ENCODE measurements around the gene GPC5. TPM values are rescaled to one million over a fixed set of nuclear protein-coding genes. Genes with fewer than 3 reads are reported as not detected.

The GPC5 gene
- total and polyA plus RNA-seq, 9 of the 15 experiments (the other 6 are each of a cell fraction or from before 2014, with no cell fraction given) = 0.18 to 0.27 TPM; not detected in 7

DNA sequence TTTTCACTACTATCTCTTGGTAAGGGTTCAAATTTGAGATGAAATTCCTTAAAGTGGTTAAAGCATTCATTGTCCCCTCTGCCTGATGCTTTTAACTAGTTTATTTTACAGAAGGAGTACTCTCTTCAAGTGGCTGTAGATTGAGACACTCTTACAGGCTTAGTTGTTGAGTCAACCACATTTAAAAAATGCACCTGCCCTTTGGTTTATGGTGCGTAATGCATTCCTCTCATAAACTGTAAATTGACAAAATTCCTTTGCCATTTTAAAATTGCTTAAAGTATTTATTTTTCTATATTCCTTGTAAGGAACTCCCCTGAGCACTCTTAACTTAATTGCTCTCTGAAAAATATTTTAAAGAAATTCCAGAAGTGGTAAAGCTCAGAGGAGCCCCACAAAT is 826 bp upstream of the GPC5 start (continued):
- TF ChIP-seq, protein P1, sequence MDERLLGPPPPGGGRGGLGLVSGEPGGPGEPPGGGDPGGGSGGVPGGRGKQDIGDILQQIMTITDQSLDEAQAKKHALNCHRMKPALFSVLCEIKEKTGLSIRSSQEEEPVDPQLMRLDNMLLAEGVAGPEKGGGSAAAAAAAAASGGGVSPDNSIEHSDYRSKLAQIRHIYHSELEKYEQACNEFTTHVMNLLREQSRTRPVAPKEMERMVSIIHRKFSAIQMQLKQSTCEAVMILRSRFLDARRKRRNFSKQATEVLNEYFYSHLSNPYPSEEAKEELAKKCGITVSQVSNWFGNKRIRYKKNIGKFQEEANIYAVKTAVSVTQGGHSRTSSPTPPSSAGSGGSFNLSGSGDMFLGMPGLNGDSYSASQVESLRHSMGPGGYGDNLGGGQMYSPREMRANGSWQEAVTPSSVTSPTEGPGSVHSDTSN (CRISPR knock-in tag; IDR thresholded peaks at IDR 0.05; ENCODE audit: low read depth) = no peak
- TF ChIP-seq, protein P1 (tag; conservative IDR thresholded peaks at IDR 0.05; ENCODE audit: low read depth) = no peak
- TF ChIP-seq SIN3A (IDR thresholded peaks at IDR 0.05; ENCODE audit: borderline replicate concordance in 2 of 2, control insufficient read depth in 1 of 2, low read depth in 2 of 2, low read length in 2 of 2) = no peak
- TF ChIP-seq ZFP30 (CRISPR knock-in tag; IDR thresholded peaks at IDR 0.05; ENCODE audit: borderline replicate concordance) = no peak
- TF ChIP-seq SNRNP70 (optimal IDR thresholded peaks at IDR 0.05; ENCODE audit: low read depth, low read length) = no peak

DNA sequence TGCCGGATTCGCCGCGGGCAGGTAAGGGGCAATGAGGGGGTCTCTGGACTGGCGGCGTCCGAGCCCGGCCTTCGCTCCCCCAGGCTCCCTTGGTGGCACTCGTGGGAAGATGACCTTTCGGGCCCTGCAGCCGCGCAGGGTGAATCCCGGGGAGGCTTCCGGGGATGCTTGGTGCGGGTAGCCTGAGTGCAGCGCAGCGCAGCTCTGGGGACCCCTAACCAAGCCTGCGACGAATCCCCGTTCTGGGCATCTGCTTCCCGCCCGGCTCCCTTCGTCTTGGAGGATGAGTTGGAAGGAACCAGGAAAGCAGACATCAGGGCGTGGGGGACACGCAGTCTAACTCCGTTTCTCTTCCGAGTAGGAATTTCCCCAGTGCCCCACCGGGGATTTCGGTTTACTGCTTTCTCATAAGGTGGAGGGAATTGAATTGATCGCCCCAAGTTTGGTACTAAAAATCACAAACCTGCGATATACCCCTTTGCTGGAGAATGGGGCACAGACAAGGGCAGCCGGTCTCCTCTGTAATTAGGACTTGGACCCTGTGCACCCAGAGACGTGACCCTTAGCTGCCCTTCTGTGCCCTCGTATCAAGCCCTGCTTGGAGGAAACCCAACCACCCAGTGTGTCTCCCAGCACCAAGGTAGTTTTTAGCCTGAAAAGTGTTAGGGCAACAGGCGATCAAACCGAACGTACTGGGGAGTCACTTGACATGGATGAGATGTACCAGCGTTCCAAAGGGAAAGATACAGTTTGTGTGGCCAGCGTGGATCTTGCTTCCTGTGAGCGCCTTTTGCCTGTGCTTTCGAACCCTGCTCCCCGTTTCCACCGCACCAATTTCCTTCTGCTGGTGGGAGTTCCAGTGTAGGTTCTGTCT is 1.0 kb downstream of the GPC5 start:
- H3K79me2 ChIP-seq (ENCODE audit: control insufficient read depth, insufficient read depth, low read length) = no peaks in the 10 kb centered on the region
- no peak overlapping the region for H3K4me2 ChIP-seq (ENCODE audit: insufficient read depth, low read length)
- H3K36me3 ChIP-seq (ENCODE audit: control insufficient read depth, insufficient read depth, low read length) = no peaks in the 10 kb centered on the region
- no peaks in the 10 kb centered on the region for H3K9me3 ChIP-seq (replicated peaks; ENCODE audit: control insufficient read depth, insufficient read depth, low read depth, low read length)
- ChIA-PET CTCF (ENCODE audit: low intra/inter-chr PET ratio) (no interaction called here), POLR2A (interaction anchor here (0.6 to 1.9 kb wide), 16 partner anchors 10 to 319 kb away, joined by 3 to 5 read pairs (median 4); partner anchors contain the start of gene MIR17HG)
- peaks cover 0 to 13% of the 10 kb centered on the region in 2 experiments; a peak in 3 of 5 replicates for H3K4me1 ChIP-seq (replicated peaks in 1 of 2; ENCODE audit: control insufficient read depth in 2 of 2, insufficient read depth in 2 of 2, low read length in 2 of 2)
- peaks cover 13 to 24% of the 10 kb centered on the region in 2 experiments for H3K27me3 ChIP-seq (ENCODE audit: control insufficient read depth in 2 of 2, insufficient read depth in 2 of 2, low read length in 2 of 2)
- H3K9me1 ChIP-seq (ENCODE audit: control insufficient read depth, insufficient read depth, low read length) = no peaks in the 10 kb centered on the region
- H4K20me1 ChIP-seq (replicated peaks; ENCODE audit: control insufficient read depth, insufficient read depth, low read length) = no peaks in the 10 kb centered on the region
- peak; percentile 2; the same call in 2 of the 3 replicates for ATAC-seq
- H3K9ac ChIP-seq (ENCODE audit: insufficient read depth in 1 of 2, low read depth in 2 of 2, low read length in 2 of 2) = no peak overlapping the region; a peak in 1 of 4 replicates
- H3K27ac ChIP-seq (ENCODE audit: extremely low read depth, low read depth, low read length) = no peak overlapping the region
- in situ Hi-C loops (cut with MboI) (no loop called here), intact Hi-C loops (cut with micrococcal nuclease) (loop anchor here (2.0 to 5.0 kb wide), 2 partner anchors 32 to 53 kb away; partner anchors contain the start of gene MIR17HG)
- DNase-seq (ENCODE audit: extremely low read depth in 1 of 4, low spot score in 3 of 4) = no peak
- 0 out of 2 replicates have a peak overlapping the region, but pooled peaks have one; percentile 3 for H2AFZ ChIP-seq (ENCODE audit: low read depth, low read length)
- FAIRE-seq = no peak
- WGBS (ENCODE audit: insufficient coverage, low coverage, missing lambda C conversion rate) = 39% methylated on average over 44 of the region's 44 CpGs
- no TSS peak for BruUV-seq (replicated peaks)
- TF ChIP-seq SMAD3 (CRISPR knock-in tag; conservative IDR thresholded peaks at IDR 0.05) (no peak), PRMT5 (CRISPR knock-in tag; IDR thresholded peaks at IDR 0.05) (0 out of 2 replicates have a peak, but pooled peaks have one; percentile 37)
- H3K4me3 ChIP-seq = no peak overlapping the region
